GM23338 (cell line): Measurements from ENCODE around the gene CHRNA5. TPM values are rescaled to one million over a fixed set of nuclear protein-coding genes. Genes with fewer than 3 reads are reported as not detected.

Source experiments
- ATAC-seq: fragments of 200-7000 bp; cut with Tn5 transposase; 3 replicates; pipeline ENCODE4 v1.9.1; 2020
- DNase-seq: peaks from one replicate; pipeline ENCODE4 v3.0.0-alpha.2; 2015; ENCODE audit warnings: low spot score
- H2AFZ ChIP-seq: fragments of 200-600 bp; sonication (generic); 2 replicates; pipeline ENCODE4 v1.8.0; 2016; ENCODE audit warnings: antibody characterized with exemption, mild to moderate bottlenecking, moderate library complexity
- H3F3A ChIP-seq: fragments of 200-600 bp; sonication (generic); replicated peaks from 2 replicates; pipeline ENCODE4 v1.8.0; 2017; ENCODE audit warnings: antibody characterized with exemption, mixed run types, low read depth
- H3K27ac ChIP-seq: fragments of 200-600 bp; sonication (generic); 2 replicates; pipeline ENCODE4 v1.6.1; 2016; ENCODE audit warnings: low read depth
- H3K27me3 ChIP-seq: fragments of 200-600 bp; sonication (generic); 2 replicates; pipeline ENCODE4 v1.8.0; 2016; ENCODE audit warnings: mild to moderate bottlenecking, mixed run types, moderate library complexity; ENCODE audit not compliant: insufficient read depth
- H3K36me3 ChIP-seq: fragments of 200-600 bp; sonication (generic); 2 replicates; pipeline ENCODE4 v1.8.0; 2016; ENCODE audit warnings: mild to moderate bottlenecking; ENCODE audit not compliant: insufficient read depth
- H3K4me1 ChIP-seq: fragments of 200-600 bp; sonication (generic); 2 replicates; pipeline ENCODE4 v1.8.0; 2016; ENCODE audit warnings: mild to moderate bottlenecking, moderate library complexity; ENCODE audit not compliant: insufficient read depth
- H3K4me2 ChIP-seq: fragments of 200-600 bp; sonication (generic); 2 replicates; pipeline ENCODE4 v1.7.1; 2017; ENCODE audit warnings: mixed run types
- H3K4me3 ChIP-seq: fragments of 200-600 bp; sonication (generic); 2 replicates; pipeline ENCODE4 v1.6.1; 2016; ENCODE audit warnings: mixed run types
- H3K79me2 ChIP-seq: fragments of 200-600 bp; sonication (generic); replicated peaks from 2 replicates; pipeline ENCODE4 v1.8.0; 2017; ENCODE audit warnings: mild to moderate bottlenecking; ENCODE audit not compliant: insufficient read depth
- H3K9me2 ChIP-seq: fragments of 200-600 bp; sonication (generic); 2 replicates; pipeline ENCODE4 v1.8.0; 2017; ENCODE audit not compliant: insufficient read depth
- H4K20me1 ChIP-seq: fragments of 200-600 bp; sonication (generic); replicated peaks from 2 replicates; pipeline ENCODE4 v1.8.0; 2017; ENCODE audit warnings: mild to moderate bottlenecking; ENCODE audit not compliant: insufficient read depth
- H3K27ac Mint-ChIP-seq: 2 replicates; pipeline ENCODE4 v1.8.0; 2020; ENCODE audit warnings: inconsistent platforms, mild to moderate bottlenecking, moderate library complexity, mixed read lengths
- H3K27me3 Mint-ChIP-seq: 3 replicates; pipeline ENCODE4 v1.8.0; 2022; ENCODE audit warnings: low read depth, mild to moderate bottlenecking, moderate library complexity, mixed read lengths, inconsistent platforms; ENCODE audit not compliant: insufficient read depth, poor library complexity
- H3K36me3 Mint-ChIP-seq: 3 replicates; pipeline ENCODE4 v1.8.0; 2021; ENCODE audit warnings: low read depth, mild to moderate bottlenecking, inconsistent platforms, moderate library complexity, mixed read lengths
- H3K4me1 Mint-ChIP-seq: 3 replicates; pipeline ENCODE4 v1.8.0; 2020; ENCODE audit warnings: mild to moderate bottlenecking, inconsistent platforms, mixed read lengths
- H3K4me3 Mint-ChIP-seq: 3 replicates; pipeline ENCODE4 v1.8.0; 2021; ENCODE audit warnings: moderate library complexity, mild to moderate bottlenecking, inconsistent platforms, mixed read lengths
- H3K9me3 Mint-ChIP-seq: 3 replicates; pipeline ENCODE4 v1.8.0; 2020; ENCODE audit warnings: moderate library complexity, mild to moderate bottlenecking, inconsistent platforms, mixed read lengths
- CREB1 ChIP-seq: fragments of 250-450 bp; sonication (Bioruptor Pico); IDR thresholded peaks from 2 replicates; pipeline ENCODE4 v1.5.0; 2020; ENCODE audit warnings: low read depth, mild to moderate bottlenecking, moderate library complexity
- CTCF ChIP-seq, 2 experiments: fragments of 200-600 bp in 1 of 2; sonication (generic) in 1 of 2; conservative IDR thresholded peaks; 2 replicates each; pipeline versions ENCODE4 v1.5.1 to v1.6.1; 2016 to 2017; ENCODE audit warnings: antibody characterized with exemption in 2 of 2, low read depth in 2 of 2, mild to moderate bottlenecking in 2 of 2, moderate library complexity in 1 of 2
- ETS1 ChIP-seq: IDR thresholded peaks from 2 replicates; pipeline ENCODE4 v1.6.1; 2016; ENCODE audit warnings: antibody characterized with exemption
- EZH2 ChIP-seq: fragments of 200-600 bp; sonication (generic); IDR thresholded peaks from one replicate; pipeline ENCODE4 v1.8.0; 2017; ENCODE audit warnings: antibody characterized with exemption, mild to moderate bottlenecking, low read depth; ENCODE audit not compliant: unreplicated experiment
- EZH2phosphoT487 ChIP-seq: fragments of 200-600 bp; sonication (generic); IDR thresholded peaks from one replicate; pipeline ENCODE4 v1.8.1; 2018; ENCODE audit warnings: antibody characterized with exemption; ENCODE audit not compliant: unreplicated experiment
- JUNB ChIP-seq: IDR thresholded peaks from one replicate; pipeline ENCODE4 v1.6.1; 2016; ENCODE audit warnings: antibody characterized with exemption; ENCODE audit not compliant: unreplicated experiment
- ZNF114 ChIP-seq: fragments of 250-450 bp; sonication (Bioruptor Pico); IDR thresholded peaks from 2 replicates; pipeline ENCODE4 v1.5.0; 2020; ENCODE audit warnings: mild to moderate bottlenecking, moderate library complexity
- ZNF331 ChIP-seq: fragments of 250-450 bp; sonication (Bioruptor Pico); IDR thresholded peaks from 2 replicates; pipeline ENCODE4 v1.5.0; 2020; ENCODE audit warnings: low read depth, mild to moderate bottlenecking, moderate library complexity
- polyA plus RNA-seq: library from polyadenylated mRNA; unstranded; fragments of >200 nt; fragmentation: Nextera tagmentation; extraction: Ambion mirVana; gene quantifications from 2 replicates; pipeline ENCODE4 v1.2.1, GENCODE V29; 2016
- total RNA-seq: library from RNA; depleted of rRNA; stranded (reverse); fragments of >200 nt; shearing (Covaris generic); gene quantifications from 2 replicates; pipeline ENCODE4 v1.2.3, GENCODE V29; 2014

The CHRNA5 gene
- total and polyA plus RNA-seq, 2 experiments from 2014 or later: 19.6 to 23.3 TPM

GRCh38 chr15:78618064-78618463, 52.7 kb downstream of the CHRNA5 start:
- H3K36me3 Mint-ChIP-seq: no peaks in the 10 kb centered on the region
- TF ChIP-seq ZNF331 (CRISPR knock-in tag): no peak
- no peak for TF ChIP-seq CTCF (conservative IDR thresholded peaks at IDR 0.05; ENCODE audit: low read depth in 2 of 2)
- H3K4me2 ChIP-seq: no peak overlapping the region
- H3K79me2 ChIP-seq: no peaks in the 10 kb centered on the region
- no peak overlapping the region for H3K27ac Mint-ChIP-seq
- no peaks in the 10 kb centered on the region for H3F3A ChIP-seq
- H2AFZ ChIP-seq: no peak overlapping the region
- no peak overlapping the region for H3K4me3 Mint-ChIP-seq
- H3K27ac ChIP-seq: no peak overlapping the region
- peaks cover 21% of the 10 kb centered on the region for H3K4me1 Mint-ChIP-seq
- H3K27me3 Mint-ChIP-seq: peaks cover 36% of the 10 kb centered on the region
- no peak overlapping the region for H3K4me3 ChIP-seq
- H4K20me1 ChIP-seq: no peaks in the 10 kb centered on the region
- ATAC-seq (no peak), DNase-seq (no peak)
- H3K9me2 ChIP-seq: no peaks in the 10 kb centered on the region
- H3K9me3 Mint-ChIP-seq: peaks cover 4% of the 10 kb centered on the region; the same call in 1 of the 3 replicates
- no peaks in the 10 kb centered on the region for H3K36me3 ChIP-seq
- no peaks in the 10 kb centered on the region for H3K4me1 ChIP-seq
- H3K27me3 ChIP-seq: peaks cover 43% of the 10 kb centered on the region

DNA sequence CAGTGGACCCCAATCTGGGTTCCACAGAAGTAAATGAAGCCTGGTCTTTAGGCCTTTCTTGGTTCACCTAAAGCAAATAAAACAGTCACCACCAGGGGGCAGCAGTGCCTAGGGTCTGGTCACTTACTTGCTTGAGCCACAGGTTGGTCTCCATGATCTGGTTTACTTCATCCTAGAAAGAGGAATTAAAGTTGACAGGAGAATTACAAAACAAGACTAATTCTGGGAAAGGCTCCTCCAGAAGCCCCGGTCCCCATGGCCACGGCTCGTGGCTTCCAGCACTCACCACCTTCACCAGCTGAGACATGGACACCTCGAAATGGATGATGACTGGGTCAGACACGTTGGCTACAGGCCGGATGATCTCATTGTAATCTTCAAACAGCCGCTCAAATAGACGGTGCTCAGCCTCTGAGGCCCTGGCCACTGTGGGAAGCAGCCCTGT, 53.2 kb downstream of the CHRNA5 start:
- no peak overlapping the region for H3K27ac Mint-ChIP-seq
- H3K9me3 Mint-ChIP-seq: peaks cover 4% of the 10 kb centered on the region; the same call in 1 of the 3 replicates
- peaks cover 36% of the 10 kb centered on the region for H3K27me3 Mint-ChIP-seq
- H3K4me3 Mint-ChIP-seq: peak overlapping the region; percentile 43; the same call in 2 of the 3 replicates
- ATAC-seq (peak; percentile 15), DNase-seq (peak; percentile 96)
- H3K27ac ChIP-seq: no peak overlapping the region
- no peak overlapping the region for H2AFZ ChIP-seq
- no peaks in the 10 kb centered on the region for H3K36me3 ChIP-seq
- peaks cover 44% of the 10 kb centered on the region for H3K27me3 ChIP-seq
- no peaks in the 10 kb centered on the region for H3K79me2 ChIP-seq
- TF ChIP-seq CREB1 (CRISPR knock-in tag): no peak
- TF ChIP-seq CTCF (conservative IDR thresholded peaks at IDR 0.05; ENCODE audit: low read depth in 2 of 2): peak; percentile 95
- no peak for TF ChIP-seq EZH2
- TF ChIP-seq EZH2phosphoT487: no peak
- TF ChIP-seq JUNB: no peak
- 0 out of 2 replicates have a peak, but pooled peaks have one; percentile 14 for TF ChIP-seq ETS1
- TF ChIP-seq ZNF114 (CRISPR knock-in tag): no peak
- no peak for TF ChIP-seq ZNF331 (CRISPR knock-in tag)
- H3K4me3 ChIP-seq: no peak overlapping the region
- H4K20me1 ChIP-seq: no peaks in the 10 kb centered on the region
- no peaks in the 10 kb centered on the region for H3K4me1 ChIP-seq
- no peaks in the 10 kb centered on the region for H3K36me3 Mint-ChIP-seq
- H3K4me1 Mint-ChIP-seq: peaks cover 21% of the 10 kb centered on the region
- no peak overlapping the region for H3K4me2 ChIP-seq
- H3F3A ChIP-seq: no peaks in the 10 kb centered on the region
- H3K9me2 ChIP-seq: no peaks in the 10 kb centered on the region
